A673 (cell line): ENCODE data around the gene ATOH8. TPM values are rescaled to one million over a fixed set of nuclear protein-coding genes. Genes with fewer than 3 reads are reported as not detected.
A peak's percentile ranks its signal among the peaks of the same experiment; 100 is the strongest.

Experiments
- BruUV-seq: library from RNA; stranded (reverse); fragments of 400-500 nt; replicated peaks from 2 replicates; lab custom pipeline; 2021; lab: Mats Ljungman, UMichigan
- CTCF ChIA-PET: fragments of 300-600 bp; sonication (Branson Sonifier 250); formaldehyde crosslinking; loops from one replicate; lab custom pipeline; 2022; ENCODE audit warnings: antibody characterized with exemption; lab: Charles Lee
- POLR2A ChIA-PET: fragments of 300-600 bp; sonication (Branson Sonifier 250); formaldehyde crosslinking; loops from one replicate; lab custom pipeline; 2022; ENCODE audit warnings: antibody characterized with exemption; ENCODE audit not compliant: low non-redundant PET; lab: Charles Lee
- DNase-seq: peaks from one replicate; pipeline ENCODE4 v3.0.0-alpha.2; 2015; ENCODE audit warnings: low spot score
- H3K27ac ChIP-seq: fragments of 200-600 bp; sonication (generic); 2 replicates; pipeline ENCODE4 v1.5.1; 2016; ENCODE audit warnings: mixed run types, low read depth, mild to moderate bottlenecking, mixed read lengths, antibody characterized with exemption, low read length; ENCODE audit not compliant: poor library complexity, severe bottlenecking
- H3K27me3 ChIP-seq: fragments of 200-600 bp; sonication (generic); replicated peaks from 2 replicates; pipeline ENCODE4 v1.6.1; 2017; ENCODE audit warnings: mixed run types, low read depth, mild to moderate bottlenecking, mixed read lengths, antibody characterized with exemption, low read length; ENCODE audit not compliant: insufficient read depth, poor library complexity
- H3K36me3 ChIP-seq: fragments of 200-600 bp; sonication (generic); 2 replicates; pipeline ENCODE4 v1.6.1; 2016; ENCODE audit warnings: mixed run types, mild to moderate bottlenecking, mixed read lengths, antibody characterized with exemption, low read length; ENCODE audit not compliant: insufficient read depth, poor library complexity, severe bottlenecking
- H3K4me1 ChIP-seq: fragments of 200-600 bp; sonication (generic); 2 replicates; pipeline ENCODE4 v1.6.1; 2017; ENCODE audit warnings: mixed run types, mild to moderate bottlenecking, mixed read lengths, antibody characterized with exemption, low read length; ENCODE audit not compliant: insufficient read depth, poor library complexity, severe bottlenecking
- H3K4me3 ChIP-seq: fragments of 200-600 bp; sonication (generic); 2 replicates; pipeline ENCODE4 v1.5.1; 2016; ENCODE audit warnings: low read depth, mixed run types, mild to moderate bottlenecking, mixed read lengths, low read length; ENCODE audit not compliant: poor library complexity, severe bottlenecking
- H3K9me3 ChIP-seq: fragments of 200-600 bp; sonication (generic); 2 replicates; pipeline ENCODE4 v1.6.1; 2016; ENCODE audit warnings: mixed run types, low read depth, mild to moderate bottlenecking, mixed read lengths, antibody characterized with exemption, low read length; ENCODE audit not compliant: poor library complexity, severe bottlenecking
- CTCF ChIP-seq: fragments of 300-800, 200-600 bp; sonication (generic); conservative IDR thresholded peaks from 2 replicates; pipeline ENCODE4 v1.5.1; 2017; ENCODE audit warnings: low read depth, mild to moderate bottlenecking, antibody characterized with exemption, low read length, moderate library complexity, mixed read lengths
- EZH2 ChIP-seq: fragments of 200-600 bp; sonication (generic); IDR thresholded peaks from 2 replicates; pipeline ENCODE4 v1.6.1; 2017; ENCODE audit warnings: borderline replicate concordance, low read depth, mild to moderate bottlenecking, mixed read lengths, antibody characterized with exemption, low read length; ENCODE audit not compliant: poor library complexity, severe bottlenecking
- intact Hi-C: fragments of 100-400 bp; cut with micrococcal nuclease; formaldehyde crosslinking; loops from one replicate; pipeline ENCODE4 v1.10.0; 2022; ENCODE audit not compliant: unreplicated experiment
- total RNA-seq: library from RNA; stranded (reverse); gene quantifications from 2 replicates; pipeline ENCODE4 v1.2.3, GENCODE V29; 2021

ATOH8 gene
- total RNA-seq, 1 experiment from 2014 or later: 4.6 TPM

- POLR2A ChIA-PET: no interaction called here
Observed at GRCh38 chr2:85783796-85784195, 30.0 kb downstream of the ATOH8 start.

GRCh38 chr2:85784474-85784986 is 30.7 kb downstream of the ATOH8 start:
- H3K4me1 ChIP-seq: no peaks in the 10 kb centered on the region
- H3K27me3 ChIP-seq: no peaks in the 10 kb centered on the region
- H3K4me3 ChIP-seq: no peak overlapping the region
- H3K36me3 ChIP-seq: no peaks in the 10 kb centered on the region
- DNase-seq: no peak
- H3K27ac ChIP-seq: peak overlapping the region; percentile 9
- H3K9me3 ChIP-seq: no peaks in the 10 kb centered on the region
- no TSS peak for BruUV-seq
- POLR2A ChIA-PET: no interaction called here
- TF ChIP-seq EZH2: no peak
- no peak for TF ChIP-seq CTCF
- CTCF ChIA-PET: no interaction called here
- intact Hi-C loops: no loop called here

More at GRCh38 chr2:85783796-85784195, 30.0 kb downstream of the ATOH8 start:
- no peak for DNase-seq
- no TSS peak for BruUV-seq
- intact Hi-C loops: no loop called here
- H3K4me3 ChIP-seq: no peak overlapping the region
- no peaks in the 10 kb centered on the region for H3K27me3 ChIP-seq
- H3K27ac ChIP-seq: no peak overlapping the region
- TF ChIP-seq CTCF (no peak), EZH2 (no peak)
- no peaks in the 10 kb centered on the region for H3K4me1 ChIP-seq
- no peaks in the 10 kb centered on the region for H3K9me3 ChIP-seq
- no peaks in the 10 kb centered on the region for H3K36me3 ChIP-seq
- CTCF ChIA-PET: interaction anchor here (0.5 kb wide), 1 partner anchor 22 kb away, joined by 5 read pairs; no protein-coding TSS in a partner anchor

GRCh38 chr2:85785027-85785822 is 31.4 kb downstream of the ATOH8 start:
- Histone ChIP-seq H3K4me3 (no peak overlapping the region), H3K9me3 (no peaks in the 10 kb centered on the region), H3K4me1 (no peaks in the 10 kb centered on the region), H3K36me3 (no peaks in the 10 kb centered on the region), H3K27ac (peak overlapping the region; percentile 9), H3K27me3 (no peaks in the 10 kb centered on the region)
- TF ChIP-seq CTCF: no peak
- TF ChIP-seq EZH2: no peak
- intact Hi-C loops: no loop called here
- ChIA-PET POLR2A (interaction anchor here (0.7 kb wide), 1 partner anchor 32 kb away, joined by 3 read pairs; no protein-coding TSS in a partner anchor), CTCF (no interaction called here)
- DNase-seq: peak; percentile 93
- BruUV-seq: no TSS peak
